ENCODE results near the gene BCL11B. TPM values are rescaled to one million over a fixed set of nuclear protein-coding genes. Genes with fewer than 3 reads are reported as not detected.
A peak's percentile ranks its signal among the peaks of the same experiment; 100 is the strongest.

Gene BCL11B
- total and polyA plus RNA-seq, 2 of the 8 experiments (the other 6 are each of a cell fraction or from before 2014, with no cell fraction given), result 0.63 to 5.9 TPM

- Histone ChIP-seq H2AK5ac (ENCODE audit: low read depth, low read length) (no peak overlapping the region), H2BK20ac (ENCODE audit: low read length) (no peak overlapping the region), H3K79me1 (ENCODE audit: low read depth, low read length) (no peaks in the 10 kb centered on the region; the same call in 1 of the 2 replicates), H3K9me3 (ENCODE audit: insufficient read depth in 2 of 2, low read depth in 1 of 2, low read length in 1 of 2) (no peaks in the 10 kb centered on the region), H2BK120ac (replicated peaks; ENCODE audit: low read depth, low read length) (no peak overlapping the region), H3K18ac (ENCODE audit: extremely low read depth, low read length) (no peak overlapping the region), H2BK5ac (ENCODE audit: low read depth, low read length) (no peak overlapping the region), H3K4ac (replicated peaks; ENCODE audit: insufficient read length, low read depth, low read length) (no peak overlapping the region), H4K5ac (ENCODE audit: insufficient read length, low read depth, low read length) (no peak overlapping the region), H2AFZ (ENCODE audit: low read length) (no peak overlapping the region), H3K23ac (ENCODE audit: insufficient read length) (no peak overlapping the region), H3K79me2 (ENCODE audit: control insufficient read depth in 1 of 2, insufficient read depth in 2 of 2, low read length in 2 of 2) (no peaks in the 10 kb centered on the region), H3K23me2 (ENCODE audit: low read depth, low read length) (no peaks in the 10 kb centered on the region), H2BK12ac (ENCODE audit: low read depth, low read length) (no peak overlapping the region), H3K14ac (ENCODE audit: insufficient read length) (no peak overlapping the region), H4K91ac (replicated peaks; ENCODE audit: insufficient read length, low read length) (no peak overlapping the region), H3K56ac (replicated peaks; ENCODE audit: insufficient read length, low read depth, low read length) (no peak overlapping the region), H3K4me2 (ENCODE audit: insufficient read depth in 1 of 2, low read depth in 2 of 2, low read length in 2 of 2) (no peak overlapping the region), H3K27me3 (replicated peaks in 1 of 4; ENCODE audit: control insufficient read depth in 3 of 4, extremely low read depth in 1 of 4, insufficient read depth in 3 of 4, low read length in 3 of 4) (no peaks in the 10 kb centered on the region), H3K4me3 (ENCODE audit: extremely low read depth in 1 of 4, insufficient read depth in 2 of 4, low read depth in 3 of 4, low read length in 4 of 4) (no peak overlapping the region), H3K4me1 (replicated peaks in 1 of 4; ENCODE audit: control insufficient read depth in 3 of 4, insufficient read depth in 4 of 4, low read length in 3 of 4) (peaks cover 0 to 9% (median 6%) of the 10 kb centered on the region in 4 experiments; a peak in 6 of 7 replicates), H4K8ac (ENCODE audit: extremely low read depth, insufficient read depth, low read length) (no peak overlapping the region), H3K9ac (replicated peaks in 1 of 4; ENCODE audit: extremely low read depth in 1 of 4, low read depth in 3 of 4, low read length in 3 of 4) (no peak overlapping the region), H3K27ac (ENCODE audit: low read depth, low read length) (no peak overlapping the region), H4K20me1 (replicated peaks in 1 of 2; ENCODE audit: control insufficient read depth in 1 of 2, insufficient read depth in 2 of 2, low read length in 2 of 2) (no peaks in the 10 kb centered on the region), H3K36me3 (ENCODE audit: control insufficient read depth in 2 of 4, insufficient read depth in 4 of 4, low read length in 3 of 4) (peaks cover 0 to 10% (median 1%) of the 10 kb centered on the region in 4 experiments; a peak in 1 of 8 replicates), H2BK15ac (ENCODE audit: low read length) (no peak overlapping the region)
- FAIRE-seq (no peak), DNase-seq (ENCODE audit: low read depth in 1 of 2, low spot score in 2 of 2) (no peak)
- CTCF ChIA-PET (ENCODE audit: partially characterized antibody), result interaction anchor here (0.7 to 2.9 kb wide), 27 partner anchors 10 to 435 kb away, joined by 3 to 25 read pairs (median 3); no protein-coding TSS in a partner anchor
- POLR2A ChIA-PET (ENCODE audit: partially characterized antibody), result interaction anchor here (1.1 to 1.3 kb wide), 2 partner anchors 10 to 11 kb away, joined by 3 to 4 read pairs; no protein-coding TSS in a partner anchor
- WGBS, 2 experiments (ENCODE audit: extremely low coverage in 1 of 2, insufficient coverage in 1 of 2, insufficient read length in 1 of 2, insufficient replicate concordance in 2 of 2, low coverage in 1 of 2, low lambda C conversion rate in 2 of 2, missing lambda C conversion rate in 1 of 2), result 75% methylated on average over 40 of the region's 81 CpGs; no CpG with 5 or more reads in 1 of the 2 experiments
- TF ChIP-seq E2F6 (IDR thresholded peaks at IDR 0.05) (no peak; the same call in 1 of the 2 replicates), SP1 (IDR thresholded peaks at IDR 0.05; ENCODE audit: low read depth, low read length) (no peak), NRF1 (IDR thresholded peaks at IDR 0.05; ENCODE audit: low read depth, low read length) (no peak), RAD21 (IDR thresholded peaks at IDR 0.05 in 1 of 2, conservative IDR thresholded peaks at IDR 0.05 in 1 of 2; ENCODE audit: low read depth in 2 of 2, low read length in 2 of 2) (peak in 1 of 2 experiments; percentile 47; a peak in 2 of 4 replicates), GABPA (IDR thresholded peaks at IDR 0.05; ENCODE audit: borderline replicate concordance, insufficient read depth, low read length) (peak; percentile 62; the same call in 1 of the 2 replicates), ATF2 (IDR thresholded peaks at IDR 0.05; ENCODE audit: low read length) (no peak), CTCF (IDR thresholded peaks at IDR 0.05; ENCODE audit: control extremely low read depth in 1 of 3, insufficient read depth in 1 of 3, low read depth in 1 of 3, low read length in 3 of 3) (peak in 2 of 3 experiments; percentile 46 to 47; a peak in 3 of 4 replicates)
These were observed 97.2 kb downstream of the BCL11B start for GRCh38 chr14:99174770-99175319.

All from H1 (cell line).